ENCODE results near the gene UAP1.

DNA sequence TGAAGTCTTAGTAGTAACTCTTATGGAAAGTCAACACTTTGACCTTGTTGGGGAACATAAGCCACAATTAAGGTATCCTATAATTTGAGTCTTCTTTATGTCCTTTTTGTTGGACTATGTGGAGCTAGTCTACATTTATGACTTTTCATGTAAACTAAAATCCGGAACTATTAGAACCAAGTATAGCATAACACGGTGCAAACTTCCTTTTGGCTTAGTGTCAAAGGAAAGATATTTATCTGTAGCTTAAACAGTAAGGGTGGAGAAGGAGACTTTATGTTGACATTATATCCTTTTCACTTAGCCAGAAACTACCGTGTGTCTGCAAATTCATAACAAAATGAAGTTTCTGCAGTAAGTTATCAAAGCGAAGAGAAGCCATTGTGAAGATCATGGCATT, 7.3 kb downstream of the UAP1 start:
- TF ChIP-seq CTCF (IDR thresholded peaks at IDR 0.05) = no peak
- no peak for TF ChIP-seq POLR2A (IDR thresholded peaks at IDR 0.05)
